ENCODE data around the gene HELZ.
"Not testable (repeated sequence)": the region's sequence is repeated elsewhere in the genome, so short reads cannot be mapped to it uniquely, and the experiment has no call there.

HELZ gene

DNA sequence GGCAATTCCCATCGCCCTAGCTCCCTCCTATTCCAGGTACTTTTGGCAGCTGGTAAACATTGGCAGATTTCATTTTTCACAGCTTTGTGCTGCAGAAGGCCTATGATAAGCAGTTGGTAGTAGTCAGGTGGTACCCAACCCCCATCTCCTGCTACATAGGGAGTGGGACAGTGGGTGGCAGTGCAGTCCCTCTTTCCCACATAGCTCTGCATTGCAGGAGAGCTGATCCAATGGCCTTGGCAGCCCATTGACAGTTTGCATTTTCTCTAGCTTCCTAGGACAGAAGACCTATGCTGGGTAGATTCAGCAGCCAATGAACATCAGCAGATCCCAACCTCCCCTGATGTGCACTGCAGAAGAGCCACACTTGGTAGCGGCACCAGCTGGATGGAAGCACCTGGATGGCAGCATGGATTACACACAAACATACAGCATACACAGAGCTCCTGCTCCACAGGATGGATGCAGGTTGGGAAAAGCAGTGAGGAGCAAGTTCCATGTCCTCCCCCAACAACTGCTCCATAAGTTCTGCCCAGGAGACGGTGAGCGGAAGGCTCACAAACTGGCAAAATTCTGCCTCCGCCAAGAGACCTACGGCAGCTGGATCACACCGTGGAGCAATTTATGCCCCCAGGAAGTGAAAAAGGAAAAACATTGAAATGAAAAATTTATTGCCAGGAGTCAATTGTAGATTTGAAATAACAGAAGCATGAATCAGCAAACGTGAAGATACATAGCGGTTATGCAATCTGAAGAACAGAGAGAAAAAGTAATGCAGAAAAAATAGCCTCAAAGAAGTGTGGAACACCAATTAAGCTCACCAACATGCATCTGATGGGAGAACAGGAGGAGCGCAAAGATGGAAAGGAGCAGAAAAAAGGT is 105.0 kb downstream of the HELZ start:
- no peak for DNase-seq (ENCODE audit: low spot score)

GRCh38 chr17:67139289-67139688 is 105.7 kb downstream of the HELZ start:
- no peak for DNase-seq (ENCODE audit: low spot score)

DNA sequence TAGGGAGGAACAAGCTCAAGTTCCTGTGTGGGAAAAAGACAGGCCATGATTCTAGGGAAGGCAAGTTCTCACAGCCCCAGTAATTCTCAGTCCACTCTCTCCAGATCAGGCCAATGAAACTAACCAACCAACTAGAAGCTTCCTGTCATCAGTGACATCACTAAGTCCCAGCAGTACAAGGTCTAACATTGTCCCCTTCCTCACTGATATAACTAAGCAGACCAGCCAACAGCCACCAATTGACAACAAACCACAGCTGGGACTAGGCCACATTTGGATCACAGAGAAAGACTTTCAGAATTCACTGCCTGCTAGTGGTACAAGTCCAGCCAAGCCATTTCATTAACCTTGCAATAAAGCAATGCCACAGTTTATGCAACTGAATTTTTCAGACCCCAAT is 106.6 kb downstream of the HELZ start:
- no peak for DNase-seq (ENCODE audit: low spot score)

DNA sequence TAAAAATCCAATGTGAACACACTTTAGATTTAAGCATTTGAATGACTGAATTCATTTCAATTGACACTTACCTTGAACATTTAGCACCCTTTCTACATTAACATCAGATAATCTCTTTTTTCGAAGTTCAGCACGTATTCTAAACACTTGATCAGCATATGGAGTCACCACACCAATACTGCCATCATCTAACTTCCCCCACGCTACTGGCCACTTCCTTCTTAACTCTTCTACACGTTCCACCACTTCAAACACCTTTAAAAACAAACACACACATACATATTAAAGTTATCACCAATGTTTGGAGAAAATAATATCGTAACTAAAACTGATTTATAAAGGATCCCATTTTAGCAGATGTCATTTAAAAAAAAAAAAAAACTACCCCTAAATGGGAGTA is 107.1 kb downstream of the HELZ start:
- DNase-seq (ENCODE audit: low spot score): no peak

DNA sequence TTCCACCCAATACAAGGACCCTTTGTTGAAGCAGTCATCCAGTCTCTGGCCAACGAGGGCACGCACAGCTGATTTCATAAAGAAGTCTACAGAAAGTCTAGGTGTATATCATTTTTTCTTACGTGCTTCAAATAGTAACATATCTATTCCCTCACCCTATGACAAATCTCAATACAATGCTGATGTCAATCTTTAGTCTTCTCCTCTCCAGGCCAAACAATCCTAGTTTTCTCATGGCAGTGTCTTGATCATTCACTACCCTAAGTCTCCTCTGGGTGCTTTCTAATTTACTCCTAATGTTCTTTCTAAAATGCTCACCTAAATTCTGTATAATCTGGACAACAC is 108.0 kb downstream of the HELZ start:
- no peak for DNase-seq (ENCODE audit: low spot score)

- DNase-seq (ENCODE audit: low spot score): no peak
These were observed 108.6 kb downstream of the HELZ start for GRCh38 chr17:67136191-67137025.

- DNase-seq (ENCODE audit: low spot score): no peak
These were observed 111.8 kb downstream of the HELZ start for GRCh38 chr17:67133161-67133560.

DNA sequence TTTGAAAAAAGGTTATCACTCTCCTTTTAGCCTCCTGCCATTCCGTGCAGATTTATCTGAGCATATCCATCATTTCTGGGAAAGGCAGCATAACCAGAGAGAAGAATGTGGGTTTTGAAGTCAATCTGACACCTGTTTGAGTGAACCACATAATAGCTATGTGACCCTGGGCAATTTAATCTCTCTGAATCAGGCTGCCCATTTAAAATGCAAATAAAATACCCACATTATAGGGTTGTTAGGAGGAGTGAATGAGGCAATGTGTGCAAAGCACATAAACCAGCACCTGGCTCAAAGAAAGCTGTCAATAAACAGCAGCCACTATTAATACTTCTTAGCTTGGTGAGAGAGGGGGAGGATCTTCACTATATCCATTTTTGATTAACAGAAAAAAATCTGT is 112.6 kb downstream of the HELZ start:
- no peak for DNase-seq (ENCODE audit: low spot score)

- DNase-seq (ENCODE audit: low spot score): no peak
These were observed 114.2 kb downstream of the HELZ start for GRCh38 chr17:67130768-67131167.

DNA sequence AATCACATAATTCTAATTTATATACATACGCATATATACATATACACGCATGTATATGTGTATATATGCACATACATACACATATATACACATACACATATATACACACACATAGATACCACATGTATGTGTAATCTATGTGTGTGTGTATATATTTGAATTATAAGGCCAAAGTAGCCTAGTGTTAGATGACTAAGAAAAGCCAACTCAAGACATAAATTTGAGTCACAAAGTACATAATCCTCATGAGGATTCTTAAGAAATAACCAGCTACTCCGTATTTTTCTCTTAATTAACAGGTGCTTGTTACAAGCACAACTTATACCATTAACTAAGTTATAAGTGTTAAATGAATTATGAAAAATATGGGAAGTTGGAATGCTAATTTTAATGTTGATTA is 115.7 kb downstream of the HELZ start:
- no peak for DNase-seq (ENCODE audit: low spot score)

DNA sequence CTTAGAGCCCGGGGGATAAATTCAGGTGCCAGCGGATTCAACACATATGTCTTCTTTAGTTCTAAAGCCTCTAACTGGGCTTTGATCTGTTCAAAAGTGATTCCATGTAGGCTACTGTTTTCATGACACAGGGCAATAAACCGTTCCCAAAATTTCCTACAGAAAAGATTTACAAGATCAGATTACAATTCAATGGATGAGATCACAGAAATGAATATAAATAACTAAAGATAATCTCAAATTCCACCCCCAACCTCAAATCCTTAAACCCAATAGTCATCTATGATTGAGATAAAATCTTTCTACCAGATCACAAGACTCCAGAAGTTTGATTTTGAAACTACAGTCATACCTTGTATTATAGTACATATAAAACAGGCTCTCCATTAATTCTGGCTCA is 116.3 kb downstream of the HELZ start:
- DNase-seq (ENCODE audit: low spot score): no peak

GRCh38 chr17:67127925-67128324 is 117.1 kb downstream of the HELZ start:
- DNase-seq (ENCODE audit: low spot score): no peak

GRCh38 chr17:67126983-67127382 is 118.0 kb downstream of the HELZ start:
- DNase-seq (ENCODE audit: low spot score): no peak

- not testable (repeated sequence) for DNase-seq (ENCODE audit: low spot score)
These were observed 118.5 kb downstream of the HELZ start for GRCh38 chr17:67126543-67126942.

DNA sequence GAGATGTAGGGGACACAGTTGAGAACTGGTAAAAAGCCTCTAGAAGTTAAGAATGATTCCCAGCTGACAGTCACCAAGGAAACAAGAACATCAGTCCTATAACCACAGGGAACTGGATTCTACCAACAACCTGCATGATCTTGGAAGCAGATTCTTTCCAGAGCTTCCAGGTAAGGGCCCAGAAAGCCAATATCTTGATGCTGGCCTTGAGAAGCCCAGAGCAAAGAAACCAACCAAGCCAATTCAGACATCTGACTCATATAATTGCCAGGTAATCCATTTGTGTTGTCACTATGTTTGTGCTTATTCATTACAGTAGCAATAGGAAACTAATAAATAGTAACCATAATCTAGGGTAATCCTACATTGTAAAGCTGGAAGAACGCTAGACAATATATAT is 119.1 kb downstream of the HELZ start:
- no peak for DNase-seq (ENCODE audit: low spot score)

- DNase-seq (ENCODE audit: low spot score): no peak
These were observed 119.6 kb downstream of the HELZ start for GRCh38 chr17:67125417-67125816.

- no peak for DNase-seq (ENCODE audit: low spot score)
These were observed 120.4 kb downstream of the HELZ start for GRCh38 chr17:67124450-67125148.

GRCh38 chr17:67123699-67124098 is 121.3 kb downstream of the HELZ start:
- no peak for DNase-seq (ENCODE audit: low spot score)

DNA sequence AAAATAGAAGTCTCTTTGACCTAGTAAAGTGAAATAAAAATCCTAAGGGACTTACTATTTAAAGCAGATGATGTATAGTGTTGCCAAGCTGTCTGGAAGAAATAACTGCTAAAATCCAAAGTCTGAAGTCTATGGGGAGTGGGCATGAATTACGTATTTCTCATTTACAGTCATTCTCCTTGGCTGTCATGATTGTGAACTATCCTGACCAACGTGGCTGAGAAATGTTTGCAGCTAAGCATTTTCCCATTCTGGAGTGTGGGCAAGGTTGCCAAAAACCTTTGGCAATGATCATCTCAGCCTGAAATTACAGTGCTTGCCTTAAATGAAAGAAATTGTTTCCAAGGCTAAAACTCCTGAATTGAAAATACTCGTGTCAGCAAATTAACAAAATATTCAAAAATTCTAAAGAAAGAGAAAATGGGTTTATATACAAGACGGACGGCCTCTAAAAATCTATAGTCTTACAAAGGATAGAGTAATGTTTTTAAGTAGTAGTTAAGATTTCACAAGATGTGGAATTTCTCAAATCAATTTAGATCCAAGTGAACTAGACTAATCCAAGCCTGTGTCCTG is 123.6 kb downstream of the HELZ start:
- no peak for DNase-seq (ENCODE audit: low spot score)

DNA sequence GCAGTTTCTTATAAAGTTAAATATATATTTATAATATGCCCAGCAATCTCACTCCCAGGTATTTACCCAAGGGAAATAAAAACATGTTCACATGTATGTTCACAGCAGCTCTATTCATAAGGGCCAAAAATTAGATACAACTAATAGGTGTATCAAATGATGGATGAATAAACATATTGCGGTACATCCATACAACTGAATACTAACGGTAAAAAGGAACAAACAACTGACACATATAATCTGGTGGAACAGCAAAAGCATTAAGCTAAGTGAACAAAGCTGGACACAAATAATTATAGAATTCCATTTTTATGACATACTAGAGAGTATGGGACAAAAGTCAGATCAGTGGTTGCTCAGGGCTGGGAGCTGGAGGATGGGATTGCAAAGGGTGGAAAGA is 125.9 kb downstream of the HELZ start:
- no peak for DNase-seq (ENCODE audit: low spot score)

- DNase-seq (ENCODE audit: low spot score): no peak
These were observed 128.9 kb downstream of the HELZ start for GRCh38 chr17:67116045-67116575.

DNA sequence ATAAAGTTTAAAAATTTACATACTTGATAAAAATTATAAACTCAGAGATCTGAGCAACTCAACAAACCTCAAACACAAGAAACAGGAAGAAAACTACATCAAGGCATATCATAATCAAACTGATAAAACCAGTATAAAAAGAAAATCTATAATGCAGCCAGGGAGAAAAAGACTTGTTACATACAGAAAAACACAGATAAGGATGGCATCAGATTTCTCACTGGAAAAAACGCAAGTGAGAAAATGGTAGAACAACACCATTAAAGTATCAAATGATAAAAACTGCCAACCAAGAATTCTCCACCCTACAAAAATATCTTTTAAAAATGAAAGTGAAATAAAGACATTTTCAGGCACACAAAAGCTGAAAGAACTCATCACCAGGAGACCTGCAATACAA is 129.6 kb downstream of the HELZ start:
- no peak for DNase-seq (ENCODE audit: low spot score)
